ENCODE results near the gene SPATA9. TPM values are rescaled to one million over a fixed set of nuclear protein-coding genes. Genes with fewer than 3 reads are reported as not detected.
A peak's percentile ranks its signal among the peaks of the same experiment; 100 is the strongest.

SPATA9 gene
- total RNA-seq, 3 donors from 2014 or later: 0.38 to 1.2 (median 0.39) TPM

- intact Hi-C loops (cut with DNase I, micrococcal nuclease): no loop called here
- DNase-seq: no peak
These were observed 54.6 kb downstream of the SPATA9 start for GRCh38 chr5:95627971-95628810.

GRCh38 chr5:95626701-95627100 is 56.1 kb downstream of the SPATA9 start:
- Histone ChIP-seq H3K4me1 (ENCODE audit: low read depth) (peaks cover 15% of the 10 kb centered on the region), H3K4me3 (no peak overlapping the region), H3K9me3 (no peaks in the 10 kb centered on the region), H3K36me3 (ENCODE audit: low read depth) (no peaks in the 10 kb centered on the region)
- DNase-seq: no peak
- TF ChIP-seq, protein P1, sequence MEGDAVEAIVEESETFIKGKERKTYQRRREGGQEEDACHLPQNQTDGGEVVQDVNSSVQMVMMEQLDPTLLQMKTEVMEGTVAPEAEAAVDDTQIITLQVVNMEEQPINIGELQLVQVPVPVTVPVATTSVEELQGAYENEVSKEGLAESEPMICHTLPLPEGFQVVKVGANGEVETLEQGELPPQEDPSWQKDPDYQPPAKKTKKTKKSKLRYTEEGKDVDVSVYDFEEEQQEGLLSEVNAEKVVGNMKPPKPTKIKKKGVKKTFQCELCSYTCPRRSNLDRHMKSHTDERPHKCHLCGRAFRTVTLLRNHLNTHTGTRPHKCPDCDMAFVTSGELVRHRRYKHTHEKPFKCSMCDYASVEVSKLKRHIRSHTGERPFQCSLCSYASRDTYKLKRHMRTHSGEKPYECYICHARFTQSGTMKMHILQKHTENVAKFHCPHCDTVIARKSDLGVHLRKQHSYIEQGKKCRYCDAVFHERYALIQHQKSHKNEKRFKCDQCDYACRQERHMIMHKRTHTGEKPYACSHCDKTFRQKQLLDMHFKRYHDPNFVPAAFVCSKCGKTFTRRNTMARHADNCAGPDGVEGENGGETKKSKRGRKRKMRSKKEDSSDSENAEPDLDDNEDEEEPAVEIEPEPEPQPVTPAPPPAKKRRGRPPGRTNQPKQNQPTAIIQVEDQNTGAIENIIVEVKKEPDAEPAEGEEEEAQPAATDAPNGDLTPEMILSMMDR (IDR thresholded peaks at IDR 0.05): no peak
- no peak for ATAC-seq
- intact Hi-C loops (cut with DNase I, micrococcal nuclease): no loop called here

More at GRCh38 chr5:95627971-95628810, 54.6 kb downstream of the SPATA9 start:
- Histone ChIP-seq H3K4me1 (ENCODE audit: low read depth) (peaks cover 10% of the 10 kb centered on the region), H3K9me3 (no peaks in the 10 kb centered on the region), H3K4me3 (no peak overlapping the region), H3K36me3 (ENCODE audit: low read depth) (no peaks in the 10 kb centered on the region)
- TF ChIP-seq, protein P1 (IDR thresholded peaks at IDR 0.05): no peak
- ATAC-seq: peak; percentile 65

GRCh38 chr5:95624368-95624767 is 58.4 kb downstream of the SPATA9 start:
- Histone ChIP-seq H3K4me3 (no peak overlapping the region), H3K4me1 (ENCODE audit: low read depth) (peaks cover 15% of the 10 kb centered on the region), H3K9me3 (no peaks in the 10 kb centered on the region), H3K36me3 (ENCODE audit: low read depth) (no peaks in the 10 kb centered on the region)
- DNase-seq (no peak), ATAC-seq (no peak)
- TF ChIP-seq, protein P1 (IDR thresholded peaks at IDR 0.05): no peak
- intact Hi-C loops (cut with DNase I, micrococcal nuclease): no loop called here

DNA sequence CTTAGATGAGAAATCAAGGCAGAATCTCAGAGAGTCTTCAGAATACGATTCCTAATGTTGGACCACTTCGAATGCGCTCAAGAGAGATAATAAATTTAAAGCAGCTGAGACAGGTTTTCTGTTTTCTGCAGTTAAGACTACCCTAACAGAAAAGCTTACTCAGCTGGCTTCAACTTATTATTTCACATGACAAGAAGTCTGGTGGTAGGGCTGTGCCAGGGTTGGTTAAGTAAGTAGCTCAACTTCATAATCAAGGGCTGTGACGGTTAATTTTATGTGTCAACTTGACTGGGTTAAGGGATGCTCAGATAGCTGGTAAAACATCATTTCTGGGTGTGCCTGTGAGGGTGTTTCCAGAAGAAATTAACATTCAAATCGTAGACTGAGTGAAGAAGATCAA is 59.1 kb downstream of the SPATA9 start:
- H3K36me3 ChIP-seq (ENCODE audit: low read depth): no peaks in the 10 kb centered on the region
- H3K4me1 ChIP-seq (ENCODE audit: low read depth): peaks cover 11% of the 10 kb centered on the region
- no peak for DNase-seq
- H3K4me3 ChIP-seq: no peak overlapping the region
- intact Hi-C loops (cut with DNase I, micrococcal nuclease): no loop called here
- no peaks in the 10 kb centered on the region for H3K9me3 ChIP-seq
- ATAC-seq: no peak
- TF ChIP-seq, protein P1 (IDR thresholded peaks at IDR 0.05): no peak

DNA sequence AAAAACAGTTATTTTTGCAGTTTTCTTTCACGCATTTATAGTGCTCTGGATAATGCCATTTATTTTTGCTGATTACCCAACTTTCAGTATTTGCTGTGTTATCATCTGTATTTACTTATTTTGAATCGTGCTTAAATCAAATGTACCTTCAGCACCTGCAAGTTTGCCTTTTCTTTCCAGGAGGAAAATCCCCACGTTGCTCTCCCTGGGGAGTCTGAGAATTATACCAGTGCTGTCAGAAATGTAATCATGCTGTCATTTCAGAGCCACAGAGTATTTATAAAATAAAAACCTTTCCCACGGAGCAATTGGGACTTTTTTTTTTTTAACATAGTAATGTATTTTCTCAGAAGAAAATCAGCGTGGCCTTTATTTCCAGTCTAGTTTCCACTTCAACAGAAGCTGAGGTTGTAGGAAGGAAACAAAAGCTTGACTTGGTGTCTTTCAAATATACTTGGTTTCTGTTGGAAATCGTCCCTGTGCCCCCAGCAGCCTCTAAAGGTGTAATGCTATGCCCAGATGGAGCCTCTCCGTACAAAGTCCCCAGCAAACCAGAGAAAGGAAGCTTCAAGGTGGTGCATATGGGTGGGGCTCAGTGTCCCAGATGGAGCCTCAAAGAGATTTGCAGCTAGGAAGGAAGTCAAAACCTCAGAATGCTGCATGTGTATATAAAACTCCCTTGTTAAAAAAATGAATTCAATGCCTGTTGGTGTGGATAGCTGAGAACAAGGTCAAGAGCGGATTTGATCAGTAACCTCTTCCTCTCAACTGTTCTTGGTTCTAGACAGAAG is 60.8 kb downstream of the SPATA9 start:
- ATAC-seq (peak; percentile 34), DNase-seq (peak in 1 of 3 donors; percentile 33)
- intact Hi-C loops (cut with DNase I, micrococcal nuclease): no loop called here

More for the DNA sequence above, 60.8 kb downstream of the SPATA9 start:
- Histone ChIP-seq H3K36me3 (ENCODE audit: low read depth) (no peaks in the 10 kb centered on the region), H3K9me3 (no peaks in the 10 kb centered on the region), H3K4me1 (ENCODE audit: low read depth) (peaks cover 6% of the 10 kb centered on the region), H3K4me3 (no peak overlapping the region)
- TF ChIP-seq, protein P1 (IDR thresholded peaks at IDR 0.05): no peak

All from mucosa of descending colon (tissue), 3 donors.